ENCODE data around the gene SEZ6.

The SEZ6 gene, protein sequence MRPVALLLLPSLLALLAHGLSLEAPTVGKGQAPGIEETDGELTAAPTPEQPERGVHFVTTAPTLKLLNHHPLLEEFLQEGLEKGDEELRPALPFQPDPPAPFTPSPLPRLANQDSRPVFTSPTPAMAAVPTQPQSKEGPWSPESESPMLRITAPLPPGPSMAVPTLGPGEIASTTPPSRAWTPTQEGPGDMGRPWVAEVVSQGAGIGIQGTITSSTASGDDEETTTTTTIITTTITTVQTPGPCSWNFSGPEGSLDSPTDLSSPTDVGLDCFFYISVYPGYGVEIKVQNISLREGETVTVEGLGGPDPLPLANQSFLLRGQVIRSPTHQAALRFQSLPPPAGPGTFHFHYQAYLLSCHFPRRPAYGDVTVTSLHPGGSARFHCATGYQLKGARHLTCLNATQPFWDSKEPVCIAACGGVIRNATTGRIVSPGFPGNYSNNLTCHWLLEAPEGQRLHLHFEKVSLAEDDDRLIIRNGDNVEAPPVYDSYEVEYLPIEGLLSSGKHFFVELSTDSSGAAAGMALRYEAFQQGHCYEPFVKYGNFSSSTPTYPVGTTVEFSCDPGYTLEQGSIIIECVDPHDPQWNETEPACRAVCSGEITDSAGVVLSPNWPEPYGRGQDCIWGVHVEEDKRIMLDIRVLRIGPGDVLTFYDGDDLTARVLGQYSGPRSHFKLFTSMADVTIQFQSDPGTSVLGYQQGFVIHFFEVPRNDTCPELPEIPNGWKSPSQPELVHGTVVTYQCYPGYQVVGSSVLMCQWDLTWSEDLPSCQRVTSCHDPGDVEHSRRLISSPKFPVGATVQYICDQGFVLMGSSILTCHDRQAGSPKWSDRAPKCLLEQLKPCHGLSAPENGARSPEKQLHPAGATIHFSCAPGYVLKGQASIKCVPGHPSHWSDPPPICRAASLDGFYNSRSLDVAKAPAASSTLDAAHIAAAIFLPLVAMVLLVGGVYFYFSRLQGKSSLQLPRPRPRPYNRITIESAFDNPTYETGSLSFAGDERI

DNA sequence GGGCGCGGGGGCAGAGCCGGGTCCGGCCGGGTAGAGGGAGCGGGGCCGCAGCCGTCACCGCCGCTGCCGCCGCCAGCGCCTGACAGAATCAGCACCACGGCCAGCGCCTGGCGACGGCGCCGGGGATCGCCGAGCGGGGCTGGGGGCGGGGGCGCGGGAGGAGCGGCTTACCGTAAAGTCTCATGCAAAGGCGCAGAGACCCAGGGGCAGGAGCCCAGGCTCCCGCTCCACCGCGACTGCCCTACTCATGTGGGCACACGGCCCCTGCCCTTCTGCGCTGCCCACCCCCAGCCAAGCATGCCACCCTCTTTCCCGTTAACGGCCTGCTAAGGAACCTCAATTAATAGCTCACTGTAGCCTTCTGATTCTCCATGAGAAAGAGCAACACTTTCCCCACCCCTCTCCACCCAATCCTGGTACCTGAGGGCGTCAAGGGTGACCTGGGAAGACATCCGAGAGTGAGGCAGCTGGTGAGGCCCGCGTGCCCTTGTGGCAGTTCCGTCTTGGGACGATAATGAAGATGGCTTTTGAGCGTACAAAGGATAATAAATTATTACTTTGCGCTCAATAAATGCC is at the start of gene SEZ6:
SEZ6 (minus strand) TSS at position 98 of the 576 bp plus-strand sequence. CDS start 164 bp downstream, outside the sequence.
- DNase-seq (ENCODE audit: low read depth), result peak; percentile 77

DNA sequence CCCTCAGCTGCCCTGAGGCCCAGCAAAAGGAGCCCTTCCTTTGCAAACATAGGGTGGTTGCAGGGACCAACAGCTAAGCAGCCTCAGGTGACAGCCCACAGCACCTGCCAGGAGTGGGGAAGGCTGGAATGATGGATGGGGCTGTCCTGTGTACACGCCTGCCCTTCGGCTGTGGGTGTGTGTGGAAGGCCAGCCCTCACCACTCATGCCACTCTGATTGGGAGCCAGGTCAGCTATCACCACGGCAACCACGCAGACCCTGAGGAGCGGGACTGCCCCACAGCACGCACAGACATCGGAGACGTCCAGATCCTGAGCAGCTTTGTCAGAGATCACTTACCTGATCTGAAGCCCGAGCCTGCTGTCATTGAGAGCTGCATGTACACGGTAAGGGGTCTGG is 49.0 kb upstream of the SEZ6 start:
- no peak for DNase-seq (ENCODE audit: low read depth)

DNA sequence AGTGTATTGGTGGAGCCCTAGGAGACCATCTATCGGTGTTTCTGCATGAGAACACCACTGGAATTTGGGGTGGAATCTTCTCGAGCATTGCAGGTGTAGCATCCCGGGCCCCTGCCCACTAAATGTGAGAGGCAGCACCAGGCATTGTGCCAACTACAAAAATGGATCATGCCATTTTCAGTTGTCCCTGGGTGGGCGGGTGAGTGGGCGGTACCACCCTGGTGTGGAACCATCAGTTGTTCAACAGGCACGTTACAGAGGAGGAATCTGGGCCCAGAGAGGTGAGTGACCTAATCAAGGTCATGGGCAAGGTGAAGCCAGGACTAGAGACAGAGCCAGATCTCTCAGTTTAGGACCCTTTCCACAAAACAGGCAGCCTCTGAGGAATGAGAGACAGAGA is 45.9 kb upstream of the SEZ6 start:
- DNase-seq (ENCODE audit: low read depth), result no peak

DNA sequence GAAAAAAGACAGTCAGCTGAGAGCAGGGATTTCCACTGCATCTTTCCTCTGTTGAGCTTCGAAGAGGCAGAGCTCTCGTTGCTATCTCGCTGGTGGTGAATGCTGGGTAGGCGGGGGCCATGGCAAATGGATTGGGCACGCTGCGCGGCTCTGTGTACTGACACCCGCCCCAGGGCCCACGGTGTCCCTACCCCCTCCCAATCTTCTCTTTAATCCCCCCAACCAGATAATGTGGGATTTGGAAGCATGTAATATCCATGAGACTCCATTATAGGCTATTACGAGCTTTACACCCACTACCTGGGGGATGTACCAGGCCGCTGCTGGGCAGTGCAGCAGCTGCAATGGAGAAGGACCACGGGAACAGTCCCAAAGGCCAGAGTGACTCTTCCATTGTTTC is 45.4 kb upstream of the SEZ6 start:
- DNase-seq (ENCODE audit: low read depth), result no peak

DNA sequence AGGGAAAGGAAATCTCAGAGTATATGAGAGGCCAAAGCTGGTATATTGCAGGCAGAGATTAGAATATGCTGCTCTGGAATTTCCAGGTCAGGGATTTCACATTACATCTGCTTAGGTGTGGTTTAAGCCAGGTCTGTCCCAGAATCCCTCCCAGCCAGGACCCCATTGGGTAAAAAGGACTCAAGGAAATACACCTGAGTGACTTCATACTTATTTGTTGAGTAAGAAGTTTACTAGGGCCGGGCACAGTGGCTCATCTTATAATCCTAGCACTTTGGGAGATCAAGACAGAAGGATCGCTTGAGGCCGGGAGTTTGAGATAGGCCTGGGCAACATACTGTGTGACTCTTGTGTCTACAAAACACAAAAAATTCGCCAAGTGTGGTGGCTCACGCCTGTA is 44.3 kb upstream of the SEZ6 start:
- DNase-seq (ENCODE audit: low read depth), result no peak

DNA sequence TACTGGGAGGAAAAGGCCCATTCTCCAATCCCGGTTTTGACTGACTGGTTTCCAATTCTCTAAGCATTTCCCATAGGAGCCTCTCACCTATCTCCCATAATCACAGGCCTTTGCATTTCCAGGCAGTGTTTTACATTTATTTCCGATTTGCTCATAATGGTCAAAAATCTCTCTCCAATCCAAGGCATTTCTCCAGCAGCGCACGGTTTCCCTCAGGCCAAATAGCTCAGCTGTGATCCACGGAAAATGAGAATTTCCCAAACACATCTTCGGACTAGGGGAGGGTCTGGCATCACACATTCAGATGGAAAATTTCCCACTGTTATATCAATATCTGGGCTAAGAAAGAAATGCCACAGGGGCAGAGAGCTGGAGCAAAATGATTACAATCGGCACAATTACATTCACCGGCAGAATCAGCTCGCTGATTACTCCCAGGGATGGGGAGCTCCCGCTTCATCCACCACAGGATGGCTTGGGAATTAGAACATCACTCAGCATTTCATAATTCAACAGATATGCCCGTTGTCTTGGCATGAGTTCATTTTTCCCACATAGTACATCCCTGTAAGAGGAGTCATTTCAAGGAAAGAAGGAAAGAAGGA is 43.8 kb upstream of the SEZ6 start:
- no peak for DNase-seq (ENCODE audit: low read depth)

DNA sequence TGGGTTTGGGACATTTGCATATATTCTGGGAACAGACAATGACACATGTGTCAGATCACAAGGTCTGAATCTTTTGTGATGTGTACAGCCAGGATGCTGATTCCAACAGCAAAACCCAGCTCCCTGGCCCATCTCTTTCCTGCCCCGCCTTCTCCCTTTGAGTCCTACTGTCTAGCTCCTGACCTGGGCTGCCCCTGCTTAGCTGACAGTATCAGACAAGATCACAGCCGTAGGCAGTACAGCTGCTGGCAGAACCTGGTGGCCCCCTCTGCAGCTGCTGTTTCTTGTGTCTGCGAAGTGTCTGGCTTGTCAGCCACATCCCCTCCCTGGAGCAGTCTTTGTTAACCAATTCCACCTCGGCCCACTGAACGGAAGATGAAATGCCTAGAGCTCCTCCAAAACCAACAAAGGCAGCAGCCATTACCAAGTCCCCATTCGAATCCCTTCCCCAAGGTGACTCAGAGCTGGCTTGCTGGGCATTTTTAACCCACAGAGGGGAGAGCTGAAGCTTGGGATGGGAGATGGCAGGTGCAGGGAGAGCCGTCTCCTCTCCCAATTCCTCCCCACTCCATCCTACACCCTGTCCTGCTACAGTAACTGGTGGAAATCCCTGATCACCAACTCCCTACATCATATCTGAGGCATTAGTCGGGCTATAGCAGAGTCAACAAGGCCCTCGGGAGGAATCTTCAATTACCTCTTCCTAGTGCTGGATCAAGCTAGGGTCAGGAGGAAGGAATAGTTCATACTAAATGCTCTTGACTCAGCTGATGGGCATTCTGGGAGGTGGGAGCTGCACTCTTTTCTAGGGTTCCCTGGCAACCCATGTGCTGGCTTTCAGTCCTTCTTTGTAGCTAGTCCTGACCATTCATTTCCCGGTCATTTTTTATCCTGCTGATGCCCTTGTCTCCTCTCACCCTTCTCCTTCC is 42.9 kb upstream of the SEZ6 start:
- no peak for DNase-seq (ENCODE audit: low read depth)

DNA sequence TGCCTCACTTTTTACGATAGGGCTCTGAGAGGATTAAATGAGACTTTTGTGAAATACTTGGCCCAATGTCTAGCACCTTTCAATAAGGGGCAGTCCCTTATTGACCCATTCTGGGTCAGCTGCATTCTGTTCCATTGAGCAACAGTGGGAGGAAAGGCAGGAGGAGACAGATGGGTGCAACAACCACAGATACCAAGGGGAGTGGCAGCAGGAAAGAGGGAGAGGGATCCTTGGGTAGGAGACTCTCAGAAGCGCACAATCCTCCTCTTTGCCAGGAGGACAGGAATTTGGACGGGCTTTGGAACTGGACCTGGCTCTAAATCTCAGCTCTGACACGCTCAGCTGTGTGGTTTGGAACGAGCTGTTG is 40.6 kb upstream of the SEZ6 start:
- DNase-seq (ENCODE audit: low read depth), result no peak

DNA sequence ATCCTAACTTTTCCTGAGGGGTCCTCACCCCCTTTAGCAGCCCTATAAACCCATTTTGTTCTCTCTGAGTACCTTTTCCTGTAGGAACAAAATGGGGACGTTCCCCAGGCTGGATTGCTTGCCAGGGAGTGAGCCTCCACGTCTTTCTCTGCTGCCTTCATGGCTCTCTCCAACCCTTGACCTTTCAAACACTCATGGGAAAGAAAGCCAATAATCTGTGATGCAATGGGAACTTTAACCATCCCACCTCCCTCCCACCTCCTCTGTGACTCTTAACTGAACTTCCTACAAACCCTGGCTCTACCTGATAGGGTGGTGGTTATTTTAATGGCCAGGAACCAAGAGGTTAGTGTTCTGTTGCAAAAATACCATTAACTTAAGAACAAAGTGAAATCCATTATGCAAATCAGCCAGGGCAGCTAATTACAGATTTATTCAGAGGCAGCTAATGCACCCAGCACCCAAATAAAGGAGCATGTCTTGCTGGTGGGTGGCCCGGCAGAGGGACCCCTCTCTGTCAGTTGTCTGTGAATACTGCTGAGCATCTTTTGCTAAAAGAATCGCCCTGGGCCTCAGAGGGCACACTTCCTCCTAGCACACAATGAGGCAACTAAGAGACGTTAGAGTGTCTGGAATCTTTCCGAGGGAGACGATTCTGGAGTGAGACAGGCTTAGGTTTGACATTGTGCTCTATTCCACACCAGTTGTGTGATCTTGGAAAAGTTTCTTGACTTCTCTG is 40.1 kb upstream of the SEZ6 start:
- DNase-seq (ENCODE audit: low read depth), result no peak

DNA sequence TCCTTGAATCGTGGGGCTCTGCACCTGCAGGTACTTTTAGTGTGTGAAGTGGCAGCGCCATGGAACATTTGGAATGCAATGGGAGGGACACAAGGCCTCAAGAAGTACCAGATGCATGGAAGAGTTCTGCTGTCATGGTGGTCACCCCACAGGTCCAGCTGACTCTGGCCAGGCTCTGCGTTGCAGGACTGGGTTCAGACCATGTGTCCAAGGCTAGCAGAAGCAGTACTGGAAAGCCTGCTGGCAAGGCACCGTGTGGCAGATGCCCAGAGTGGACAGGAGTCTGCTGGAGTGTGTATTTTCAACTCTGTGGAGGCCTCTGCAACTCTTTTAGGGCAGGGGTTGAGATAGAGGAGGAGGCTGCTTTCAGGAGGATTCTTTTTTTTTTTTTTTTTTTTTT is 39.2 kb upstream of the SEZ6 start:
- no peak for DNase-seq (ENCODE audit: low read depth)

DNA sequence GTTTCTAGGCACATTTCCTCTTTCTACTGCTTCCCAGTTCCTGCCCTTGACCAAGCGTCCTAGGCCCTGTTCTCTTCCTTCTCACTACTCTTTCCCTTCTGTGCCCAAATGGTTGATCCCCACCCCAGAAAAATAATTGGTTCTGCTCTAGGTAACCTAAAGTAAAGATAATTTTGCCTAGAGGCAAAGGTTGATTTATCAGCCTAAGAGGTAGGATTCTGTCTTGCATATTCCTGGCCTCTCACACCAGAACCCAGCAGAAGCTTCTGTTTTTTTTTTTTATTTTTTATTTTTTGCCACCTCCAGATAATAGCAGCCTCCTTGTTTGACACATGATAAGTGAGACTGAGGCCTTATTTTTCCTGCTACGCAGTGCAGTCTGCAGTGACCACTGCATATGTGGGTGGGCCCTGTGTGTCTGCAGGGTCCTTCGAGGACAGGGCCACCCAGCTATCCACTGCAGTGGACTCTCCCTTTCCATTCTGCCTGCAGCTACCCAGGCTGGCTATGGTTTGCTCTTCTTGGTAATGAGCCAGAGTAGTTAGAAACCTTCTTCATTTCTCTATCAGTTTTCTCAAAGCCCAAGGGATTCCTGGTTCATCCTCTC is 37.8 kb upstream of the SEZ6 start:
- no peak for DNase-seq (ENCODE audit: low read depth)

DNA sequence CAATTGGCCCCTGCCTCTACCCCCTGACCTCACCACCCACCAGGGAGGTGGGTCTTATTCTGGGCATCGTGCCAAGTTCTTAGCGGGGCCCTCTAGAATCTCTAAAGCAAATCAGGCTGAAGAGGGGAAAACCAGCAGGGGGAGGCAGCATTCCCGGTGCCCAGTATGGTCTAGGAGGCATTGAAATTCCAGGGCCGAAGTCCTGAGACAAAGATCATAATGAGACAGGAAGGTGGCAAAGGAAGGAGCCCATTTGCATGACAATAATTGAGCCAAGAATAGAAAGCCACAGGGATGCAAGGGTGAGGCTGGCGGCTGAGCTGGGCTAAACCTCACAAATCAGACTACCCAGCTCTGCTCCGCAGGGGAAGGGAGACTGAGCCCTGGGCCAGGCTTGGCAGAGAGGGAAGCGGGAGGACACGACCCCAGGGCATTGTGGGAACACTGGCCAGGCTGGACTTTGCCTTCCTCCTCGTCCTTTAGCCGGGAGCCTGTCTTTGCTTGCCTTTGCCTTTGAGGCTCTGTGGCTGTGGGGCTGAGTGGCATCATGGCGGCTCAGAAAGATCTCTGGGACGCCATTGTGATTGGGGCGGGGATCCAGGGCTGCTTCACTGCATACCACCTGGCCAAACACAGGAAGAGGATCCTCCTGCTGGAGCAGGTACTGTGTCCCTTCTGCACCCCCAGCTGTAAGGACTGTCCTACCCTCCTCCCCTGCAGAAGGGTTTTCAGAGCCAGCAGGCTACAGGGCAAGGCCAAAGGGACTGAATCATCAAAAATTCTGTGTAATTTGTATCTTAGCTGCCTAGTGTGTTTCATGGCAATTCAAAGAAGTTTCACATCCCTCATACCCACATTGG is 37.1 kb upstream of the SEZ6 start, which contains the start of gene PIPOX:
PIPOX (plus strand) TSS at position 463 of the 860 bp plus-strand sequence; CDS start at position 548, 85 bp downstream.
- no peak for DNase-seq (ENCODE audit: low read depth)

DNA sequence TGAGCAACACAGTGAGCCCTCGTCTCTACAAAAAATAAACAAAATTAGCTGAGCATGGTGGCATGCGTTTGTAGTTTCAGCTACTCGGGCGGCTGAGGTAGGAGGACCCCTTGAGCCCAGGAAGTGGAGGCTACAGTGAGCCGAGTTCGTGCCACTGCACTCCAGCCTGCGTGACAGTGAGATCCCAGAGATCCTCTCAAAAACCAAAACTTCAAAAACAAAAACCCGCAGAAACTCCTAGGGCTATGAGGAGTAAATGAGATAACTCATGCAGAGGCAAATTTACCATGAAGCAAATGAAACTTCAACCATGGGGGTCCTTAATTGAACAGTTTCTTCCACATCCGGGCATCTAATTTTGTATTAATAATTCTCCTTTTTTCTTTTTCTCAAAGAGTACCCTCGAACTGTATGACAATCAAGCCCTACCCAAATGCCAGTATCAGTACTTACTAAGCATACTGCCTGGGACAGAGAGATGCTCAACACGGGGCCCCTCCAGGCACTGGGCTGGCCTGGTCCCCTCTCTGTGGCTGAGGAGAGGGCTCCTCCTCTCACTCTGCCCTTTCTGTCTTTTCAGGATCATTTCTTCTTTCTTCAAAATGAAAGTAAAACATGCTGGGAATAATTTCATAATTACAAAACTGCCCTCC is 36.3 kb upstream of the SEZ6 start:
- DNase-seq (ENCODE audit: low read depth), result no peak

DNA sequence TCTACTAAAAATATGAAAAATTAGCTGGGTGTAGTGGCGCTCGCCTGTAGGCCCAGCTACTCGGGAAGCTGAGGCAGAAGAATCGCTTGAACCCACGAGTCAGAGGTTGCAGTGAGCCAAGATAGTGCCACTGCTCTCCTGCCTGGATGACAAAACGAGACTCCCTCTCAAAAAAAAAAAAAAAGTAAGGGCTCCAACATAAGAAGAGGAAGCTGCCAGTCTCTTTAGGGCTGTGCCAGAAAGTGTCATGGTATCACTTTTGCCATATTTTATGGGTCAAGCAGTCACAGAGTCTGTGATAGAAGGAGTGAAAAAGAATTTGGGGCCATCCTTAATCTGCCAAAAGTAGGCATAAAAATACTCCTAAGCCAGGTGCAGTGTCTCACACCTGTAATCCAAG is 35.7 kb upstream of the SEZ6 start:
- DNase-seq (ENCODE audit: low read depth), result no peak

DNA sequence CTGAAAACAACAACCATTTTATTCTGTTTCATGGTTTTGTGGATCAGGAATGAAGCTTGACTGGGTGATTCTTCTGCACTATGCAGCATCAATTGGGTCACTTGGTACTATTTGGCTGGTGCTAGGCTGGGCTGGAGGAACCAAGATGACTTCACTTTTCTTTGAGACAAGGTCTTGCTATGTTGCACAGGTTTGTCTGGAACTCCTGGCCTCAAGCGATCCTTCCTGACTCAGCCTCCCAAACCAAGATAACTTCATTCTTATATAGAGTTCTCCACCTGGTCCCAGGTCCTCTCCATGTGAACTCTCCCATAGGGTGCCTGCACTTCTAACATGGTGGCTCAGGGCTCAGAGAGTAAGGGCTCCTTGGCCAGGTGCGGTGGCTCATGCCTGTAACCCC is 35.3 kb upstream of the SEZ6 start:
- DNase-seq (ENCODE audit: low read depth), result no peak

DNA sequence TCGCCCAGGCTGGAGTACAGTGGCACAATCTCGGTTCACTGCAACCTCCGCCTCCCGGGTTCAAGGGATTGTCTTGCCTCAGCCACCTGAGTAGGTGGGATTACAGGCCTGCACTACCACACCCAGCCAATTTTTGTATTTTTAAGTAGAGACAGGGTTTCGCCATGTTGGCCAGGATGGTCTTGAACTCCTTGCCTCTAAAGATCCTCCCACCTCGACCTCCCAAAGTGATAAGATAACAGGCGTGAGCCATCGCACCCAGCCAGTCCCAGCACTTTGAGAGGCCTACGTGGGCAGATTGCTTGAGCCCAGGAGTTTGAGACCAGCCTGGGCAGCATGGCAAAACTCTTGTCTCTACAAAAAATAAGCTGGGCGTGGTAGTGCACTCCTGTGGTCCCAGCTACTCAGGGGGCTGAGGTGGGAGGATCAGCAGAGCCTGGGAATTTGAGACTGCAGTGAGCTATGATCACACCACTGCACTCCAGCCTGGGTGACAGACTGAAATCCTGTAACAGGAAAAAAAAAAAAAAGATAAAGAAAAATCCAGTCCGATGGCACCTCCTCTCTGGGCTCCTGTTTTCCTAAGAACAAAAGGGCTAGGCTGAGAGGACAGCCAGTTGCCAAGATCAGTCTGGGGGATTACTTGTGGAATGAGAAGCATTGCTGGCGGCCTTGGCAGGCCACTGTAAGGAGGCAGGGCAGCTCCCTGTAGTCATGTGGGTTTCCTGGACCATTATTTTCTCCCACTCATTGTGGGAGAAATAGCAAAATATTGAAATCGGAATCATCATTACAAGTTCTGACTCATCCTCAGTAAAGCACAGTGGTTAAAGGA is 34.1 kb upstream of the SEZ6 start:
- no peak for DNase-seq (ENCODE audit: low read depth)

DNA sequence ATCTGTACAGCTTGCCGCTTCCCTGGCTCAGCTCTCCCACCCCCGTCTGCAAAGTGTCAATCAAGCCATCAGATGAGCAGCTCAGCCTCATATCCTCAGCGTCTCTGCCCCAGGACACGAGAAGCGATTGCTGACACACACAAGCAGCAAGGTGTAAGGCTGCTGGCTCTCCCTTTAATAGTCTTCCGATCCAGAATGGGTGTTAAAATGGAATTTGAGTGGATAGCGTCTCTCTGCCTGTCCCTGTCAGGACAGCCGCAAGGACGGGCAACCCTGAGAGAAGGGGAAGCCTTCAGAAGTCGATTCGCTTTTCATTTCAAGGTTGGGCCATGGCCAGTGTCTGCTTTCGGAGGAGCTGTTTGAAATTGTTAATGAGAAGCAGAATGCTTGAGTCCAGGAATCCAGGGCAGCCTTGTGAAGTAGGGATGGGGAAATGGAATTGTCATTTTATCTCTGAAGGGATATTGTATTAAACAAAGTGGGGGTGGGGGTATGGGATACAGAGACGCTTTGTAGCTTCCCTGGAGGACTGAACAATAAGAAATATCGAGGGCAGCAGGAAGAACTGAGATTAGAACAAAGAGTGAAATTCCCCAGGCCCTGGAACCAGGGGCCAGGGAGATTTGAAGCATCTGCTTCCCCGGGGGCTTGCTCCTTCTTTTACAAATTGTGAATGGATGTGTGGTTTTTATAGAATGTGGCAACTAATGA is 32.4 kb upstream of the SEZ6 start:
- no peak for DNase-seq (ENCODE audit: low read depth)

Measured in activated T-cell treated with anti-CD3 and anti-CD28 coated beads for 48 hours (primary cell).